Coronary artery (tissue), 2 donors: ENCODE data around the gene LZTR1.

Experiments used
- DNase-seq: peaks from one replicate; pipeline ENCODE4 v3.0.0-alpha.2; 2017; ENCODE audit warnings: low spot score
- H3K27ac ChIP-seq, 2 donors: fragments of 200-600 bp; sonication (generic); one replicate each; pipeline ENCODE4 v1.5.1; 2016 to 2019
- H3K4me3 ChIP-seq: fragments of 200-600 bp; sonication (generic); 2 replicates; pipeline ENCODE4 v1.5.1; 2016; ENCODE audit warnings: mild to moderate bottlenecking, moderate library complexity
- TF ChIP-seq, protein P1 (sequence below): fragments of 200-600 bp; sonication (generic); IDR thresholded peaks from one replicate; pipeline ENCODE4 v1.5.1; 2019; ENCODE audit warnings: antibody characterized with exemption

The LZTR1 gene

GRCh38 chr22:20980938-20981722, 967 bp upstream of the LZTR1 start:
- peak overlapping the region; percentile 89 to 90 for H3K27ac ChIP-seq
- TF ChIP-seq, protein P1, sequence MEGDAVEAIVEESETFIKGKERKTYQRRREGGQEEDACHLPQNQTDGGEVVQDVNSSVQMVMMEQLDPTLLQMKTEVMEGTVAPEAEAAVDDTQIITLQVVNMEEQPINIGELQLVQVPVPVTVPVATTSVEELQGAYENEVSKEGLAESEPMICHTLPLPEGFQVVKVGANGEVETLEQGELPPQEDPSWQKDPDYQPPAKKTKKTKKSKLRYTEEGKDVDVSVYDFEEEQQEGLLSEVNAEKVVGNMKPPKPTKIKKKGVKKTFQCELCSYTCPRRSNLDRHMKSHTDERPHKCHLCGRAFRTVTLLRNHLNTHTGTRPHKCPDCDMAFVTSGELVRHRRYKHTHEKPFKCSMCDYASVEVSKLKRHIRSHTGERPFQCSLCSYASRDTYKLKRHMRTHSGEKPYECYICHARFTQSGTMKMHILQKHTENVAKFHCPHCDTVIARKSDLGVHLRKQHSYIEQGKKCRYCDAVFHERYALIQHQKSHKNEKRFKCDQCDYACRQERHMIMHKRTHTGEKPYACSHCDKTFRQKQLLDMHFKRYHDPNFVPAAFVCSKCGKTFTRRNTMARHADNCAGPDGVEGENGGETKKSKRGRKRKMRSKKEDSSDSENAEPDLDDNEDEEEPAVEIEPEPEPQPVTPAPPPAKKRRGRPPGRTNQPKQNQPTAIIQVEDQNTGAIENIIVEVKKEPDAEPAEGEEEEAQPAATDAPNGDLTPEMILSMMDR: no peak

GRCh38 chr22:20982563-20982882, 426 bp downstream of the LZTR1 start:
- no peak for DNase-seq
- TF ChIP-seq, protein P1: no peak
- H3K27ac ChIP-seq: peak overlapping the region; percentile 89 to 90
- H3K4me3 ChIP-seq: peak overlapping the region; percentile 91

More at GRCh38 chr22:20980938-20981722, 967 bp upstream of the LZTR1 start:
- no peak for DNase-seq
- H3K4me3 ChIP-seq: peak overlapping the region; percentile 91

GRCh38 chr22:20983081-20983771, 1.1 kb downstream of the LZTR1 start:
- no peak for DNase-seq
- peak overlapping the region in 1 of 2 donors; percentile 90 for H3K27ac ChIP-seq
- TF ChIP-seq, protein P1: no peak
- peak overlapping the region; percentile 91 for H3K4me3 ChIP-seq

DNA sequence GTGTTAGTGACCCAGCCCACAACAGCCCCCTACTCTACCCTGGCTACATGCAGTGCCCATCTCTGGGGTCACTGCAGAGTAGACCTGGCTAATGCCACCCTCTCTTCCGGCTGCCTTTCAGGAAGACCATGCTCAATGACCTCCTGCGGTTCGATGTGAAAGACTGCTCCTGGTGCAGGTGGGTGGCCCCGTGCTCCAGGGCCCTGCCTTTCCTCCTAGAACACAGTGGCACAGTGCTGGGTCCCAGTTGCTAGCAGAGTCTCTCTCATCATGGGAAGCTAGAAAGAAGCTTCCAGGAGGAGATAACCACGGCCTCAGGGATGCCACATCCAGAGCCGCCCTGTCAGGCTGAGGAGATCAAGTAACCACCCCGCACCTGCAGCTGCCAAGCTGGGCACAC, 3.6 kb downstream of the LZTR1 start:
- TF ChIP-seq, protein P1: no peak

DNA sequence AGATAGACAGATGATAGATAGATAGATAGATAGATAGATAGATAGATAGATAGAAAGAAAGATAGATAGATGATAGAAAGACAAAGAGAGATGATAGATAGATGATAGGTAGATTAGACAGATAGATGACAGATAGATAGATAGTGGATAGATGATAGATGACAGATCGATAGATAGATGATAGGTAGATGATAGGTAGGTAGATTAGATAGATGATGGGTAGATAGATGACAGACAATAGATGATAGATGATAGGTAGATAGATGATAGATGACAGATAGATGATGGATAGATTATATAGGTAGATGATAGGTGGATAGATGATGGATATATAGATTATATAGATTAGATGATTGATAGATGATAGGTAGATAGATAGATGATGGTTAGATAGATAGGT, 4.3 kb downstream of the LZTR1 start:
- no peak for DNase-seq
- TF ChIP-seq, protein P1: no peak
- H3K27ac ChIP-seq: no peak overlapping the region
- no peak overlapping the region for H3K4me3 ChIP-seq

More for the DNA sequence above, 3.6 kb downstream of the LZTR1 start:
- no peak for DNase-seq
- H3K4me3 ChIP-seq: no peak overlapping the region
- no peak overlapping the region for H3K27ac ChIP-seq

DNA sequence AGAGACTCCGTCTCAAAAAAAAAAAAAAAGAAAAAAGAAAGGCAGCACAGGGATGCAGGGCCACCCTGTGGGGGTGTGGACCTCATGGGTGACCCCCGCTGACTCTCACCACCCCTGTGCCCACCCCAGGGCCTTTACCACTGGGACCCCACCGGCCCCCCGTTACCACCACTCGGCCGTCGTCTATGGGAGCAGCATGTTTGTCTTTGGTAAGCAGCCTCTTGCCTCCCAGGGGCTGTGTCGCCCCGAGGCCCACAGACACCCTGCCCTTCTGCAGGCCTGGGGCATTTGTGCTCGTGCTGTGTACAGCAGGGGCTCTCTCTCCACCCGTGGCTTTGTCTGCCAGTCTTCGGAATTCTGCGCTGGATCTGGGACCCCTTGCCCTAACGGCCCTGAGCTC, 5.3 kb downstream of the LZTR1 start:
- TF ChIP-seq, protein P1: no peak
- H3K4me3 ChIP-seq: no peak overlapping the region
- DNase-seq: no peak
- no peak overlapping the region for H3K27ac ChIP-seq
